Erythroblast (primary cell): ENCODE results near the gene IFITM5.

Experiments used
- GATA1 ChIP-seq: IDR thresholded peaks from 2 replicates; pipeline ENCODE4 v1.6.1; 2011; ENCODE audit warnings: low read depth, mild to moderate bottlenecking, control low read depth, low read length, moderate library complexity
- POLR2A ChIP-seq: IDR thresholded peaks from 2 replicates; pipeline ENCODE4 v1.6.1; 2011; ENCODE audit warnings: mild to moderate bottlenecking, low read length

GRCh38 chr11:257766-258493 is 41.4 kb downstream of the IFITM5 start:
- TF ChIP-seq POLR2A (no peak), GATA1 (no peak)
